HepG2 (cell line): ENCODE results near the gene PDIK1L. TPM values are rescaled to one million over a fixed set of nuclear protein-coding genes. Genes with fewer than 3 reads are reported as not detected.
A peak's percentile ranks its signal among the peaks of the same experiment; 100 is the strongest.

ENCODE experiments used
- ATM ChIP-seq: fragments of 450-650 bp; IDR thresholded peaks from 2 replicates; pipeline ENCODE4 v1.7.1; 2017; ENCODE audit warnings: mild to moderate bottlenecking, borderline replicate concordance
- KLF9 ChIP-seq: IDR thresholded peaks from 2 replicates; pipeline ENCODE4 v1.6.1; 2016; ENCODE audit warnings: low read depth
- PCBP1 ChIP-seq: fragments of 200-400 bp; formaldehyde crosslinking; IDR thresholded peaks from 2 replicates; pipeline ENCODE4 v1.6.1; 2017; ENCODE audit warnings: mild to moderate bottlenecking, low read depth, low read length, borderline replicate concordance
- SKI ChIP-seq: fragments of 450-650 bp; IDR thresholded peaks from one replicate; pipeline ENCODE4 v1.6.1; 2018; ENCODE audit warnings: mild to moderate bottlenecking; ENCODE audit not compliant: partially characterized antibody
- SRSF9 ChIP-seq: fragments of 200-400 bp; formaldehyde crosslinking; IDR thresholded peaks from 2 replicates; pipeline ENCODE4 v1.6.1; 2018; ENCODE audit warnings: borderline replicate concordance, mild to moderate bottlenecking, low read depth, low read length; ENCODE audit not compliant: insufficient read depth, poor library complexity, severe bottlenecking
- SUZ12 ChIP-seq: fragments of 150-350 bp; IDR thresholded peaks from 2 replicates; pipeline ENCODE4 v1.6.1; 2014; ENCODE audit warnings: low read depth, low read length
- ZNF121 ChIP-seq: sonication (generic); formaldehyde crosslinking; IDR thresholded peaks from 2 replicates; pipeline ENCODE4 v1.5.0; 2020; ENCODE audit warnings: mild to moderate bottlenecking, missing genetic modification reagents
- ZNF234 ChIP-seq: sonication (generic); formaldehyde crosslinking; conservative IDR thresholded peaks from 2 replicates; pipeline ENCODE4 v1.5.1; 2020; ENCODE audit warnings: mild to moderate bottlenecking, missing genetic modification reagents
- ZNF274 ChIP-seq: sonication (generic); formaldehyde crosslinking; IDR thresholded peaks from 2 replicates; pipeline ENCODE4 v1.5.1; 2020; ENCODE audit warnings: mild to moderate bottlenecking, missing genetic modification reagents
- ZNF441 ChIP-seq: sonication (generic); formaldehyde crosslinking; IDR thresholded peaks from 2 replicates; pipeline ENCODE4 v1.7.0; 2021; ENCODE audit warnings: missing genetic modification reagents, borderline replicate concordance
- ZNF496 ChIP-seq: sonication (generic); formaldehyde crosslinking; IDR thresholded peaks from 2 replicates; pipeline ENCODE4 v1.8.1; 2023; ENCODE audit warnings: mild to moderate bottlenecking, moderate library complexity, missing genetic modification reagents; ENCODE audit not compliant: insufficient replicate concordance
- ZNF749 ChIP-seq: sonication (generic); formaldehyde crosslinking; IDR thresholded peaks from 2 replicates; pipeline ENCODE4 v1.8.0; 2022; ENCODE audit warnings: mild to moderate bottlenecking, missing genetic modification reagents, moderate library complexity, borderline replicate concordance
- ZNF766 ChIP-seq: sonication (generic); formaldehyde crosslinking; IDR thresholded peaks from 2 replicates; pipeline ENCODE4 v1.5.0; 2020; ENCODE audit warnings: missing genetic modification reagents, borderline replicate concordance
- ZNF816 ChIP-seq: sonication (generic); formaldehyde crosslinking; IDR thresholded peaks from 2 replicates; pipeline ENCODE4 v1.8.0; 2022; ENCODE audit warnings: missing genetic modification reagents, mild to moderate bottlenecking, borderline replicate concordance
- polyA plus RNA-seq, 8 experiments: library from polyadenylated mRNA; depleted of rRNA in 3 of 8; stranded (reverse) in 7 of 8; unstranded in 1 of 8; fragments of >200 nt; fragmentation: Illumina TruSeq in 4 of 8; extraction: Trizol in 4 of 8; gene quantifications; 2 replicates each; pipeline versions ENCODE4 v1.2.1 to v1.2.3, GENCODE V29; 2011 to 2016; ENCODE audit warnings: low read depth in 4 of 8, missing spikeins in 1 of 8, mixed read lengths in 1 of 8; ENCODE audit not compliant: insufficient read depth in 1 of 8
- total RNA-seq, 5 experiments: library from RNA; depleted of rRNA; stranded (reverse); fragments of >200 nt; fragmentation: Illumina TruSeq; extraction: Trizol; gene quantifications; 2 replicates each; pipeline ENCODE4 v1.2.3, GENCODE V29; 2016; ENCODE audit warnings: low read depth in 1 of 5
- TF ChIP-seq, protein P1 (sequence below): sonication (generic); formaldehyde crosslinking; IDR thresholded peaks from 2 replicates; pipeline ENCODE4 v1.4.0; 2020; ENCODE audit warnings: missing genetic modification reagents
- TF ChIP-seq, protein P2 (sequence below): sonication (generic); formaldehyde crosslinking; IDR thresholded peaks from 2 replicates; pipeline ENCODE4 v1.4.0; 2020; ENCODE audit warnings: mild to moderate bottlenecking, missing genetic modification reagents
- TF ChIP-seq, protein P3 (sequence below): IDR thresholded peaks from 2 replicates; pipeline ENCODE4 v1.6.1; 2016; ENCODE audit warnings: control low read depth
- TF ChIP-seq, protein P4 (sequence below): IDR thresholded peaks from 2 replicates; pipeline ENCODE4 v1.6.1; 2016; ENCODE audit warnings: low read depth, borderline replicate concordance
- TF ChIP-seq, protein P5 (sequence below): sonication (generic); formaldehyde crosslinking; IDR thresholded peaks from 2 replicates; pipeline ENCODE4 v1.8.1; 2022; ENCODE audit warnings: low read depth, mild to moderate bottlenecking, missing genetic modification reagents
- TF ChIP-seq, protein P6 (sequence below): sonication (generic); formaldehyde crosslinking; IDR thresholded peaks from 2 replicates; pipeline ENCODE4 v1.8.0; 2022; ENCODE audit warnings: low read depth, missing genetic modification reagents

Gene PDIK1L
- total and polyA plus RNA-seq, 2 of the 13 experiments (the other 11 are each of a cell fraction or from before 2014, with no cell fraction given): 1.9 to 4.6 TPM

DNA sequence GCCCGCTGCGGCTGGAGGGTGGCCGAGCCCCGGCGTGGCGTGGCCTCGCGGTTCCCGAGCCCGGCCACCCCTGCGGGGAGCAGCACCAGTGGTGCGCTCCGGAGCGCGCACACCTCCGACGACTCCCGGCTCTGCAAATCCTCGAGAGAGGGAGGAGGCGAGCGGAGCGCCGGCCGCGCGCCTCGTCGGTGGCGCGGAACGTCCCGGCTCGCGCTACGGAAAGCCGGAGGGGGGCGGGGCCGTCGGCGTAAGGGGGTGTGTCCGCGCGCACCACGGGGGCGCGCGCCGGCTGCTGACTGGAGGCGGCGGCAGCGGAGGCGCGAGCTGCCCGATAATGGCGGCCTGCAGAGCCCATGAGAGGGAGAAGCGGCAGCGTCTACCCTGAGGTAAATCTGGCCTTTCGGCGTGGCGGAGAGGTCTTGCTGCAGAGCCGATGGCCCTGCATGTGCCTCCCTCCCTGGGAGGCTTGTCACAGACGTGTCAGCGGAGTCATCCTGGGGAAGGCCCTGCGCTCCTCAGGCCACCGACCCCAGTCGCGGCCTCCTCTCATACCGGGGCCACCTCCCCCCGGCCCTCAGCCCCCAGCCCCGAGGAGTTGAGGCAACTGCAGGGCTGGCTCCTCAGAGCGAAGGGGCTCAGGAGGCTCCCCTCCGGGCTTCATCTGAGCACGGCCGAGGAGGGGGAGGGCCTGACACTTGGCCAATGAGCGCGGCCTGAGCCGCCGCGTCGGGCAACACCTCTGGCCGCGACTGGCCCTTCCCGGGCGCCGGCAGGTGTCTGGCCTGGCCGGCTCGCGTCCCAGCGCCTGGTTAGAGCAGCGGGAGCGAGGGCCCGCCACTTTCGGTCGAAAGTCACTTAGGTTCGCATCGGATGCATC, at the start of gene PDIK1L (continued):
- TF ChIP-seq, protein P1, sequence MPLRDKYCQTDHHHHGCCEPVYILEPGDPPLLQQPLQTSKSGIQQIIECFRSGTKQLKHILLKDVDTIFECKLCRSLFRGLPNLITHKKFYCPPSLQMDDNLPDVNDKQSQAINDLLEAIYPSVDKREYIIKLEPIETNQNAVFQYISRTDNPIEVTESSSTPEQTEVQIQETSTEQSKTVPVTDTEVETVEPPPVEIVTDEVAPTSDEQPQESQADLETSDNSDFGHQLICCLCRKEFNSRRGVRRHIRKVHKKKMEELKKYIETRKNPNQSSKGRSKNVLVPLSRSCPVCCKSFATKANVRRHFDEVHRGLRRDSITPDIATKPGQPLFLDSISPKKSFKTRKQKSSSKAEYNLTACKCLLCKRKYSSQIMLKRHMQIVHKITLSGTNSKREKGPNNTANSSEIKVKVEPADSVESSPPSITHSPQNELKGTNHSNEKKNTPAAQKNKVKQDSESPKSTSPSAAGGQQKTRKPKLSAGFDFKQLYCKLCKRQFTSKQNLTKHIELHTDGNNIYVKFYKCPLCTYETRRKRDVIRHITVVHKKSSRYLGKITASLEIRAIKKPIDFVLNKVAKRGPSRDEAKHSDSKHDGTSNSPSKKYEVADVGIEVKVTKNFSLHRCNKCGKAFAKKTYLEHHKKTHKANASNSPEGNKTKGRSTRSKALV (CRISPR knock-in tag): peak; percentile 88
- TF ChIP-seq ZNF121 (no peak), KLF9 (CRISPR knock-in tag) (peak; percentile 68; the same call in 1 of the 2 replicates), ZNF749 (CRISPR knock-in tag) (no peak), ZNF441 (no peak; the same call in 1 of the 2 replicates), ZNF496 (CRISPR knock-in tag) (no peak), SKI (peak; percentile 59), SRSF9 (no peak), SUZ12 (no peak), ATM (no peak), PCBP1 (no peak), ZNF234 (CRISPR knock-in tag) (no peak; the same call in 1 of the 2 replicates), ZNF816 (no peak; the same call in 1 of the 2 replicates), ZNF766 (CRISPR knock-in tag) (no peak), ZNF274 (CRISPR knock-in tag) (peak; percentile 88; the same call in 1 of the 2 replicates)
- TF ChIP-seq, protein P2, sequence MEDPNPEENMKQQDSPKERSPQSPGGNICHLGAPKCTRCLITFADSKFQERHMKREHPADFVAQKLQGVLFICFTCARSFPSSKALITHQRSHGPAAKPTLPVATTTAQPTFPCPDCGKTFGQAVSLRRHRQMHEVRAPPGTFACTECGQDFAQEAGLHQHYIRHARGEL (CRISPR knock-in tag): no peak
- TF ChIP-seq, protein P3, sequence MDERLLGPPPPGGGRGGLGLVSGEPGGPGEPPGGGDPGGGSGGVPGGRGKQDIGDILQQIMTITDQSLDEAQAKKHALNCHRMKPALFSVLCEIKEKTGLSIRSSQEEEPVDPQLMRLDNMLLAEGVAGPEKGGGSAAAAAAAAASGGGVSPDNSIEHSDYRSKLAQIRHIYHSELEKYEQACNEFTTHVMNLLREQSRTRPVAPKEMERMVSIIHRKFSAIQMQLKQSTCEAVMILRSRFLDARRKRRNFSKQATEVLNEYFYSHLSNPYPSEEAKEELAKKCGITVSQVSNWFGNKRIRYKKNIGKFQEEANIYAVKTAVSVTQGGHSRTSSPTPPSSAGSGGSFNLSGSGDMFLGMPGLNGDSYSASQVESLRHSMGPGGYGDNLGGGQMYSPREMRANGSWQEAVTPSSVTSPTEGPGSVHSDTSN (CRISPR knock-in tag): no peak
- TF ChIP-seq, protein P4, sequence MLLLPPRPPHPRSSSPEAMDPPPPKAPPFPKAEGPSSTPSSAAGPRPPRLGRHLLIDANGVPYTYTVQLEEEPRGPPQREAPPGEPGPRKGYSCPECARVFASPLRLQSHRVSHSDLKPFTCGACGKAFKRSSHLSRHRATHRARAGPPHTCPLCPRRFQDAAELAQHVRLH: peak; percentile 75
- TF ChIP-seq, protein P5, sequence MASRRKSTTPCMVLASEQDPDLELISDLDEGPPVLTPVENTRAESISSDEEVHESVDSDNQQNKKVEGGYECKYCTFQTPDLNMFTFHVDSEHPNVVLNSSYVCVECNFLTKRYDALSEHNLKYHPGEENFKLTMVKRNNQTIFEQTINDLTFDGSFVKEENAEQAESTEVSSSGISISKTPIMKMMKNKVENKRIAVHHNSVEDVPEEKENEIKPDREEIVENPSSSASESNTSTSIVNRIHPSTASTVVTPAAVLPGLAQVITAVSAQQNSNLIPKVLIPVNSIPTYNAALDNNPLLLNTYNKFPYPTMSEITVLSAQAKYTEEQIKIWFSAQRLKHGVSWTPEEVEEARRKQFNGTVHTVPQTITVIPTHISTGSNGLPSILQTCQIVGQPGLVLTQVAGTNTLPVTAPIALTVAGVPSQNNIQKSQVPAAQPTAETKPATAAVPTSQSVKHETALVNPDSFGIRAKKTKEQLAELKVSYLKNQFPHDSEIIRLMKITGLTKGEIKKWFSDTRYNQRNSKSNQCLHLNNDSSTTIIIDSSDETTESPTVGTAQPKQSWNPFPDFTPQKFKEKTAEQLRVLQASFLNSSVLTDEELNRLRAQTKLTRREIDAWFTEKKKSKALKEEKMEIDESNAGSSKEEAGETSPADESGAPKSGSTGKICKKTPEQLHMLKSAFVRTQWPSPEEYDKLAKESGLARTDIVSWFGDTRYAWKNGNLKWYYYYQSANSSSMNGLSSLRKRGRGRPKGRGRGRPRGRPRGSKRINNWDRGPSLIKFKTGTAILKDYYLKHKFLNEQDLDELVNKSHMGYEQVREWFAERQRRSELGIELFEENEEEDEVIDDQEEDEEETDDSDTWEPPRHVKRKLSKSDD (CRISPR knock-in tag): peak; percentile 48; the same call in 1 of the 2 replicates
- TF ChIP-seq, protein P6, sequence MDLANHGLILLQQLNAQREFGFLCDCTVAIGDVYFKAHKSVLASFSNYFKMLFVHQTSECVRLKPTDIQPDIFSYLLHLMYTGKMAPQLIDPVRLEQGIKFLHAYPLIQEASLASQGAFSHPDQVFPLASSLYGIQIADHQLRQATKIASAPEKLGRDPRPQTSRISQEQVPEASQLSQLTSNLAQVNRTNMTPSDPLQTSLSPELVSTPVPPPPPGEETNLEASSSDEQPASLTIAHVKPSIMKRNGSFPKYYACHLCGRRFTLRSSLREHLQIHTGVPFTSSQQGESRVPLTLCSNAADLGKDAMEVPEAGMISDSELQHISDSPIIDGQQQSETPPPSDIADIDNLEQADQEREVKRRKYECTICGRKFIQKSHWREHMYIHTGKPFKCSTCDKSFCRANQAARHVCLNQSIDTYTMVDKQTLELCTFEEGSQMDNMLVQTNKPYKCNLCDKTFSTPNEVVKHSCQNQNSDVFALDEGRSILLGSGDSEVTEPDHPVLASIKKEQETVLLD: peak; percentile 55
